ENCODE data around the gene PTPN18.
"Not testable (repeated sequence)": the region's sequence is repeated elsewhere in the genome, so short reads cannot be mapped to it uniquely, and the experiment has no call there.

Gene PTPN18

GRCh38 chr2:130381145-130381544 is 25.3 kb downstream of the PTPN18 start:
- DNase-seq (ENCODE audit: low spot score), result no peak

- DNase-seq (ENCODE audit: low spot score), result no peak
Observed at GRCh38 chr2:130381619-130382018, 25.8 kb downstream of the PTPN18 start.

GRCh38 chr2:130382313-130382917 is 26.6 kb downstream of the PTPN18 start:
- DNase-seq (ENCODE audit: low spot score), result no peak

- DNase-seq (ENCODE audit: low spot score), result no peak
Observed at GRCh38 chr2:130385709-130386108, 29.9 kb downstream of the PTPN18 start.

- no peak for DNase-seq (ENCODE audit: low spot score)
Observed at GRCh38 chr2:130387071-130387400, 31.2 kb downstream of the PTPN18 start.

GRCh38 chr2:130387804-130388203 is 31.9 kb downstream of the PTPN18 start:
- no peak for DNase-seq (ENCODE audit: low spot score)

- DNase-seq (ENCODE audit: low spot score), result no peak
Observed at GRCh38 chr2:130388221-130388907, 32.5 kb downstream of the PTPN18 start.

- no peak for DNase-seq (ENCODE audit: low spot score)
Observed at GRCh38 chr2:130389358-130389757, 33.5 kb downstream of the PTPN18 start.

GRCh38 chr2:130389783-130390182 is 33.9 kb downstream of the PTPN18 start:
- no peak for DNase-seq (ENCODE audit: low spot score)

GRCh38 chr2:130390460-130391057 is 34.7 kb downstream of the PTPN18 start:
- DNase-seq (ENCODE audit: low spot score), result no peak

- peak; percentile 51 for DNase-seq (ENCODE audit: low spot score)
Observed at GRCh38 chr2:130391058-130391871, 35.4 kb downstream of the PTPN18 start.

- DNase-seq (ENCODE audit: low spot score), result no peak
Observed at GRCh38 chr2:130391872-130392670, 36.2 kb downstream of the PTPN18 start.

GRCh38 chr2:130393318-130393910 is 37.6 kb downstream of the PTPN18 start:
- DNase-seq (ENCODE audit: low spot score), result no peak

GRCh38 chr2:130406280-130406679 is 50.4 kb downstream of the PTPN18 start:
- DNase-seq (ENCODE audit: low spot score), result not testable (repeated sequence)

GRCh38 chr2:130416693-130417092 is 60.8 kb downstream of the PTPN18 start:
- DNase-seq (ENCODE audit: low spot score), result not testable (repeated sequence)

GRCh38 chr2:130418845-130419244 is 63.0 kb downstream of the PTPN18 start:
- not testable (repeated sequence) for DNase-seq (ENCODE audit: low spot score)

Data from hematopoietic multipotent progenitor cell treated with erythropoietin and hydrocortisone succinate and interleukin-3 and kit ligand, for 15 days (in vitro differentiated cells).